Brain pericyte (primary cell): ENCODE results near the gene CCDC117.

Experiments
- DNase-seq: peaks from one replicate; pipeline ENCODE4 v3.0.0-alpha.2; 2012; ENCODE audit warnings: low read depth, low spot score

CCDC117 gene

GRCh38 chr22:28829358-28830181 lies 57.1 kb downstream of the CCDC117 start:
- DNase-seq = peak; percentile 49

DNA sequence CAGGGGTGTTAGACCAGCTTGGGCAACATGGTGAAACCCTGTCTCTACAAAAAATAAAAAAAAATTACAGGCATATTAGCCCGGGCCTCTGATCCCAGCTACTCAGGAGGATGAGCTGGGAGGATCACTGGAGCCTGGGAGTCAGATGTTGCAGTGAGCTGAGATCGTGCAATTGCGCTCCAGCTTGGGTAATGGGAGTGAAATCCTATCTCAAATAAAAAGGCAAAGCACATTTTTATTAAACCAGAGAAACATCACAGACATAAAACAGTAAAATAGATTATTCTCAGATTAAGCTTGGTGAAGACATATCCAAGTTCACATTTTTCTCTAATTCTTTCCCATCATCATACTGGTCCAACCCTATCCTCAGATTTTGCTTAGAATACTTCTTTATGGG lies 57.9 kb downstream of the CCDC117 start:
- no peak for DNase-seq

GRCh38 chr22:28831140-28832072 lies 58.9 kb downstream of the CCDC117 start:
- no peak for DNase-seq

DNA sequence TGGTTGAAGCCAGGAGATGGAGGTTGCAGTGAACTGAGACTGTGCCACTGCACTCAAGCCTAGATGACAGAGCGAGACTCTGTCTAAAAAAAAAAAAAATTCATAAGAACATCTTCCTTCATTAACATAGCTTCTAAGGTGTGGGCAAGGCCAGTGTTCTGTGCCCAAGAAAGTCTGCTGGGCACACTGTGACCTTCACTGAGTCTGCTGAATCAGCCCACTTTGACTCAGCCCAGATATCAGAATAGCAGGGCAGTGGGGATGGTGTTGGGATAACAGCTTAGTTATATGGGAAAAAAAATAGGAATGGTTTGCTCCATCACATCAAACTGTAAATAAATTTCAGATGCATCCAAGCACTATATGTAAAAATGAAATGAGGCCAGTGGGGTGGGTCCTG lies 60.2 kb downstream of the CCDC117 start:
- DNase-seq = no peak

- no peak for DNase-seq
Observed at GRCh38 chr22:28833276-28833923, 60.9 kb downstream of the CCDC117 start.

DNA sequence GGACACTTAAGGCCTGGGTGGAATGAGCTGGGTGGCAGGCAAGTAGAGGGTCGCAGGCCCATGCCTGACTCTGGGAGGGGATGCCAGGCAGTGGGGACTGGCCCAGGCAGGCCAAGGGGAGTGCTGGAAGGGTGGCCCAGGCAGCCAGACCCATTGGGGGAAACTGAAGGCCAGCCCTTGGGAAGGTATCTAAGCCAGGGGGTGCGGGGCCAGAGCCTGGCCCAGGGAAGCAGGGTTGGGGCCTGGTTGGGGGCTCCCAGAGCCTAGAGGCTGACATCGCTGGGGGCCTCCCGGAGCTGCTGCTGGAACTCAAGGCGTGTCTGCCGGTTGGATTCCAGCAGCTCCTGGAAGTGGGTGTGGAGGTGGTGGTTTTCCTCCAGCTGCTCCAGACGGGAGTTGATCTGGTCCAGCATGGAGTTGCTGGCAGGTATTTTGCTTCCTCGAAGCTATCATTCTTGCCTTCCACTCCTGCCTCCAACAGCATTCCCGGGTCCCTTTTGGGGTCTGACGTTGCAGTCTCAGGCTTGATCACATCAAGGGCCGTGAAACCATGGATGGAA lies 63.2 kb downstream of the CCDC117 start:
- no peak for DNase-seq

- DNase-seq = no peak
Observed at GRCh38 chr22:28837640-28838039, 65.1 kb downstream of the CCDC117 start.
